Bronchial epithelial cell (primary cell): ENCODE results near the gene MYRF. TPM values are rescaled to one million over a fixed set of nuclear protein-coding genes. Genes with fewer than 3 reads are reported as not detected.

Experiments
- DNase-seq: peaks from one replicate; pipeline ENCODE4 v3.0.0-alpha.2; 2010; ENCODE audit warnings: low read depth
- FAIRE-seq: peaks from 2 replicates; lab custom pipeline; 2011; peaks lifted over from hg19 to GRCh38; lab: Jason Lieb, UNC
- H3K27me3 ChIP-seq: 2 replicates; pipeline ENCODE4 v1.5.1; 2011; ENCODE audit warnings: low read length; ENCODE audit not compliant: control insufficient read depth, insufficient read depth
- H3K36me3 ChIP-seq: 2 replicates; pipeline ENCODE4 v1.5.1; 2011; ENCODE audit warnings: low read length; ENCODE audit not compliant: control insufficient read depth, insufficient read depth
- H3K4me3 ChIP-seq: 2 replicates; pipeline ENCODE4 v1.5.1; 2011; ENCODE audit warnings: mild to moderate bottlenecking, low read depth, low read length, control low read depth
- CTCF ChIP-seq: IDR thresholded peaks from 2 replicates; pipeline ENCODE4 v1.5.1; 2011; ENCODE audit warnings: mild to moderate bottlenecking, moderate library complexity, low read length, control low read depth, inconsistent platforms; ENCODE audit not compliant: insufficient read depth, severe bottlenecking
- total RNA-seq: library from RNA; depleted of rRNA; stranded (reverse); fragments of >200 nt; gene quantifications from 2 replicates; pipeline ENCODE4 v1.2.1, GENCODE V29; 2014

Gene MYRF
- total RNA-seq, 1 donor from 2014 or later: under 0.01 TPM

GRCh38 chr11:61747192-61747966 is 5.1 kb upstream of the MYRF start:
- no peak for FAIRE-seq
- DNase-seq: peak; percentile 42
- peak; percentile 97 for TF ChIP-seq CTCF
- Histone ChIP-seq H3K27me3 (peaks cover 2% of the 10 kb centered on the region), H3K4me3 (no peak overlapping the region), H3K36me3 (no peaks in the 10 kb centered on the region)

- FAIRE-seq (no peak), DNase-seq (no peak)
- no peak overlapping the region for H3K4me3 ChIP-seq
- no peak for TF ChIP-seq CTCF
- peaks cover 5% of the 10 kb centered on the region for H3K27me3 ChIP-seq
- no peaks in the 10 kb centered on the region for H3K36me3 ChIP-seq
These were observed 4.5 kb upstream of the MYRF start for GRCh38 chr11:61747967-61748285.

- FAIRE-seq (no peak), DNase-seq (no peak)
- H3K4me3 ChIP-seq: no peak overlapping the region
- H3K27me3 ChIP-seq: peaks cover 7% of the 10 kb centered on the region
- H3K36me3 ChIP-seq: no peaks in the 10 kb centered on the region
- no peak for TF ChIP-seq CTCF
These were observed 2.7 kb upstream of the MYRF start for GRCh38 chr11:61749591-61750217.

GRCh38 chr11:61750631-61751273 is 1.7 kb upstream of the MYRF start:
- DNase-seq: no peak
- Histone ChIP-seq H3K4me3 (no peak overlapping the region), H3K36me3 (no peaks in the 10 kb centered on the region), H3K27me3 (peaks cover 7% of the 10 kb centered on the region)
- no peak for FAIRE-seq
- TF ChIP-seq CTCF: no peak

GRCh38 chr11:61751384-61751783 is 1.1 kb upstream of the MYRF start:
- FAIRE-seq (no peak), DNase-seq (no peak)
- Histone ChIP-seq H3K27me3 (peaks cover 7% of the 10 kb centered on the region), H3K4me3 (no peak overlapping the region), H3K36me3 (no peaks in the 10 kb centered on the region)
- no peak for TF ChIP-seq CTCF
